Activated CD4-positive, alpha-beta T cell treated with anti-CD3 and anti-CD28 coated beads, Interleukin-2, amount 10 ng/mL, durations not matched to agents 24 days and 14 days (primary cell): ENCODE measurements around the gene AGBL4. TPM values are rescaled to one million over a fixed set of nuclear protein-coding genes. Genes with fewer than 3 reads are reported as not detected.

Source experiments
- DNase-seq: peaks from one replicate; pipeline ENCODE4 v3.0.0; 2022
- H3K27ac Mint-ChIP-seq: one replicate; pipeline ENCODE4 v1.8.0; 2022; ENCODE audit warnings: mild to moderate bottlenecking, mixed read lengths
- H3K27me3 Mint-ChIP-seq: one replicate; pipeline ENCODE4 v1.8.0; 2022; ENCODE audit warnings: mixed read lengths
- H3K36me3 Mint-ChIP-seq: one replicate; pipeline ENCODE4 v1.8.0; 2022; ENCODE audit warnings: low read depth, mild to moderate bottlenecking, mixed read lengths
- H3K4me1 Mint-ChIP-seq: one replicate; pipeline ENCODE4 v1.8.0; 2021; ENCODE audit warnings: mixed read lengths
- H3K4me3 Mint-ChIP-seq: one replicate; pipeline ENCODE4 v1.8.0; 2022; ENCODE audit warnings: mild to moderate bottlenecking, moderate library complexity, mixed read lengths
- H3K9me3 Mint-ChIP-seq: one replicate; pipeline ENCODE4 v1.8.0; 2021; ENCODE audit warnings: mixed read lengths
- intact Hi-C: fragments of 100-400 bp; cut with micrococcal nuclease; formaldehyde crosslinking; loops from one replicate; pipeline ENCODE4 v1.15.1; 2023
- total RNA-seq: library from RNA; stranded (reverse); gene quantifications from 2 replicates; pipeline ENCODE4 v1.2.3, GENCODE V29; 2022

AGBL4 gene
- total RNA-seq, 1 donor from 2014 or later = not detected

DNA sequence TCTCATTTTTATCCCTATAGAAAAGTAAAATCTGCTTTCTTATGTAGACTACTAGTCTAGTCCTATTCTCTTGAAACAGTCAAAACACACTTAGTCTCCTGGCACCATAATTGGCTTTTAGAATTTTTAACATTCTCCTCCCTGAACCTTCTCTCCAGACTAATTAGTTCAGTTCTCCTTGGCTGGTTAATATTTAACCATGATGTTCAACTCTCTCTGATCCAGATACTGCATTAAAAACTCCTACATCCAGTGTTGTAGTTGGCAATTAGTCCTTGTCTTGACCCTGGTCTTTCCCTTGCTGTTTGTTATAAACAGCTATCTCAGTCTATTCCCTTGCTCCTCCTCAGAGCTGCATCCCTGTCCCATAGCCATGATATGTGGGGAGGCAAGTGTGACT is 824.2 kb downstream of the AGBL4 start:
- peaks cover 18% of the 10 kb centered on the region for H3K9me3 Mint-ChIP-seq
- no peak for DNase-seq
- intact Hi-C loops = no loop called here
- no peaks in the 10 kb centered on the region for H3K27me3 Mint-ChIP-seq
- no peak overlapping the region for H3K4me3 Mint-ChIP-seq
- H3K36me3 Mint-ChIP-seq = no peaks in the 10 kb centered on the region
- H3K4me1 Mint-ChIP-seq = no peaks in the 10 kb centered on the region
- H3K27ac Mint-ChIP-seq = no peak overlapping the region

DNA sequence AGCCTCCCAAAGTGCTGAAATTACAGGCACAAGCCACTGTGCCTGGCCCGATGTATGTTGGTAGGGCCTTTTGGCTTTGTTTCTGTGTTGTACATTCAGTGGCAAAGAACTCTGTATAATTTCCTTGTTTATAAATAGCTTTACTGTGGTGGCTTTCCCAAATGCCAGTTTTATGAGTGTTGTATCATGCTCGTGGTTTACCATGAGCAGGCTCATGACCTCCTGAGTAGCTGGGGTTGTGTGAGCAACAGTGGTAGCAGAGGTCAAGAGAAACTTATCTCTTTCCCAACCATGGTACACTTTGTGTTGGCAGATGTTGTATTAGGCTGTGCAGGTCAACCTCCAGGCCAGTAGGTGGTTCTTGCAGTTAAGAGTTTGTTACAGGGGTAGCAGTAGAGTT is 826.7 kb downstream of the AGBL4 start:
- Mint-ChIP-seq H3K4me3 (no peak overlapping the region), H3K4me1 (no peaks in the 10 kb centered on the region), H3K36me3 (no peaks in the 10 kb centered on the region), H3K27ac (no peak overlapping the region), H3K27me3 (no peaks in the 10 kb centered on the region), H3K9me3 (peaks cover 13% of the 10 kb centered on the region)
- intact Hi-C loops = no loop called here
- no peak for DNase-seq

DNA sequence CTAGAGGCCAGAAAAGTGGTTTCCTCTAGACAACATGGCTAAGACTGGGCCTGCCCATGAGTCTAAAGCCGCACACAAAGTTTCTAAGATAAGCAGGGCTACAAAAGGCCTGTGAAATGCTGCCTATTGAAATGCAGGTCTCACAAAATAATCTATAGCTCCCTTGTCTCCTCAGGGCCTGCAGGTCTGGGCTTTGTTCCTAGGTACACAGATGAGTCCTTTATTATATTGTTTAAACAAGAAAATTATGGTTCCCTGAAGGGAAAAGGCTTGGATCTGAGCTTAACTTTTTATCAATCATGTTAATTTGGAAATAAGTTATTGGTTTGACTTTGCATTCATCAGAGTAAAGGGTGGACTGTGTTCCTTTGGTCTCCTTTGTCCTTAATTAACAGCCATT is 833.6 kb downstream of the AGBL4 start:
- DNase-seq = no peak
- no peak overlapping the region for H3K27ac Mint-ChIP-seq
- no peak overlapping the region for H3K4me3 Mint-ChIP-seq
- peaks cover 3% of the 10 kb centered on the region for H3K9me3 Mint-ChIP-seq
- H3K4me1 Mint-ChIP-seq = no peaks in the 10 kb centered on the region
- intact Hi-C loops = no loop called here
- H3K36me3 Mint-ChIP-seq = no peaks in the 10 kb centered on the region
- H3K27me3 Mint-ChIP-seq = no peaks in the 10 kb centered on the region

DNA sequence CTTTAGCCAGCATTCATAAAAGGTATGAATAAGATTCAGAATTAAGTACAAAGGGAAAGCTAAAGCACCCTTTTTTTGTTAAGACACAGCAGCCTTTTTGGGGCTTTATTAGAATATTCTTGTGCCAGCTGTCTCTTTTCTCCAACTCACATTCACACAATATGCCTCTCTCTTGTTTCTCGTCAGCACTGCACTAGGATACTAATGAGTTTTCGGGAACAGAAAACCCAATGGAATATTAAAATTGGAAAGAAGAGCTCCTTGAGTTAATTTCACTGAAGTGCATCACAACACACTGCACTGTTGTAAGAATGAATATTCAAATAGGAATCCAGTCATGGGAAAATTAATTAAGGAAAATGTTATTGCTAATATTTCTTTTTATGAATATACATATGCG is 836.7 kb downstream of the AGBL4 start:
- Mint-ChIP-seq H3K4me3 (no peak overlapping the region), H3K4me1 (no peaks in the 10 kb centered on the region), H3K27me3 (no peaks in the 10 kb centered on the region), H3K36me3 (no peaks in the 10 kb centered on the region), H3K9me3 (no peaks in the 10 kb centered on the region), H3K27ac (no peak overlapping the region)
- intact Hi-C loops = no loop called here
- no peak for DNase-seq

DNA sequence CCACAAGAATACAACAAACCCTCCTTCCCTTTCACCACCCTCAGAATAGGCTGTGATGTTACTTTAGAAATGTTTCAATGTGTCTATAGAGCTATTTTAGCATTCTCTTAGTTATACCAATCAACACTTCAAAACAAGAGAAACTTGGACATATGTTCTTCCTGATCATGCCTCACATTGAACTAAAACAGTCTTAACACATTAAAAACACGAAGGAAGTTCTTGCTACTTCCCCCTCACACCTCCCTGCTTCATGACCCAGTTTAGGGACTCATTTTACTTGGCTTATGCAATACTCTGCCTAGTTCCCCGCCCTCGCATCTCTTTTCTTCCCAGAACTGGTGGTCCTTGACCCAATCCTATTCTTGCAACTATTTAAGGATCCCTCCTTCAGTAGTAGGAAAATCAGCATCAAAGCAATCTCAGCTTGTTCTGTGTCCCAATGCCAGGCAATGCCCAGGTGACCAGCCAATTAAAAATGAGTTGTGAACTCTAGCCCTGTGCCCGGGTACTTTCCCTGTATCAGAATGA is 838.2 kb downstream of the AGBL4 start:
- Mint-ChIP-seq H3K4me1 (no peaks in the 10 kb centered on the region), H3K4me3 (no peak overlapping the region), H3K27me3 (no peaks in the 10 kb centered on the region), H3K36me3 (no peaks in the 10 kb centered on the region), H3K27ac (no peak overlapping the region), H3K9me3 (no peaks in the 10 kb centered on the region)
- no peak for DNase-seq
- intact Hi-C loops = no loop called here

DNA sequence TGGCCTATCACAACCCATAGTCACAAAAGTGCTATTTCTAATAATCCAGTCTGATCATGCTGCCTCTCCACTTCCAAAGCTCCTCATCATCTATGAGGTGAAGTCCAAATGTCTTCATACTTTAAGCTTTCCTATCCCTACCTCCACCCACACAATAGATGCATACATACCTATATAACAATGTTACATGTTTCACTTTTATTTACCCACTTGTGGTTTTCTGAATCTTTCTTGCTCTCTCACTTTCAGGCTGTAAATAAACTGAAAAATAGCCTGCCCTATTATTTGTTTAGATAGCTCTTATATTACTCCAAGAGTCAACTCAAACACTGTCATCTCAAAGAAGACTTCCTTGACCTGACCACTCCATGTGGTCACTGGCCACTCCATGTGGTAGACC is 840.3 kb downstream of the AGBL4 start:
- intact Hi-C loops = no loop called here
- DNase-seq = no peak
- no peak overlapping the region for H3K27ac Mint-ChIP-seq
- no peaks in the 10 kb centered on the region for H3K36me3 Mint-ChIP-seq
- no peaks in the 10 kb centered on the region for H3K27me3 Mint-ChIP-seq
- no peaks in the 10 kb centered on the region for H3K4me1 Mint-ChIP-seq
- no peak overlapping the region for H3K4me3 Mint-ChIP-seq
- H3K9me3 Mint-ChIP-seq = no peaks in the 10 kb centered on the region

DNA sequence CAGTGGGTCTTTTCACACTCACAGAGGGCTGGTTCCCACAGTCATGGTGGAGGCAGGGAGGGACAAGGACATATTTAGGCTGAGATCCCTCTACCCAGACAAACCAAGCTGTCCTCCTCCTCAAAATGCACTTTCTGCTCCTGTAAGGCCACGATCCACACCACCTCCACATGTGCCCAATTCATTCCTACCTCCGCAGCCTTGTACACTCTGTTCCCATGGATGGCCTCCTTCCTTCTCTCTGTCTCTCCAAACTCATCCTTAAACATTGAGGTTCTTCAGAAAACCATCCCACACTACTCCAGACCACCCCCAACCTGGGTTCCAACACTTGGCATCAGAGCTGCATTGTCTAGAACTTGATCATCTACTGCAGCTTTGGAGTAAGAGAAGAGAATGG is 842.7 kb downstream of the AGBL4 start:
- Mint-ChIP-seq H3K9me3 (no peaks in the 10 kb centered on the region), H3K4me3 (no peak overlapping the region), H3K27ac (no peak overlapping the region), H3K36me3 (no peaks in the 10 kb centered on the region), H3K27me3 (no peaks in the 10 kb centered on the region), H3K4me1 (no peaks in the 10 kb centered on the region)
- intact Hi-C loops = no loop called here
- DNase-seq = no peak

DNA sequence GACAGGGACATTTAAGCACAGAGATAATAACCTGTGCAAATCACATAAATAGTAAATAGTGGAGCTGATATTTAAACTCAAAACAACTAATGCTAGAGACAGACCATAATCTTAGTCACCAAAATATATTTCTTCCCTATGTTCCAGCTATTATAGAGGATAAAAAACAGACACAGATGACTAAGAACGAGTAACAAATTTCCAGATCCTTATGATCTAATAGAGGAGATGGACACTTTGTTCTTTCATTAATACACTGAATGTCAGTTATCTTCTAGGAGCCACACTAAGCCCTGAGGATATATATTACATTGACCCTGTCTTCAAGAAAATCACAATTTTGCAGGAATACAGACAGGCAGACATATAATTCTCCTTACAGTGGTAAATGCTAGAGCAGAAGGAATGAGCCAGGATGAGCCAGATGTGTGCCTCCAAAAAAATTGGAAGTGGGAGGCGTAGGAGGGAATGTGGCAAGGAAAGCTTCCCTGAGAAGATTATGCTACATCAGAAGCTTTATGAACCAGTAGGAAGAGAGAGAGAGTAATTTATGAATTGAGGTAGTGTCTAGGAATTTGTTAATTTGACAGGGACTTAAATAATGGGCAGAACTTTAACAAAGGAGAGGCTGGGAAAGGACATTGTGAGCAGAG is 851.7 kb downstream of the AGBL4 start:
- Mint-ChIP-seq H3K4me1 (no peaks in the 10 kb centered on the region), H3K36me3 (no peaks in the 10 kb centered on the region), H3K27ac (no peak overlapping the region), H3K4me3 (no peak overlapping the region), H3K9me3 (no peaks in the 10 kb centered on the region), H3K27me3 (no peaks in the 10 kb centered on the region)
- intact Hi-C loops = no loop called here
- DNase-seq = no peak

DNA sequence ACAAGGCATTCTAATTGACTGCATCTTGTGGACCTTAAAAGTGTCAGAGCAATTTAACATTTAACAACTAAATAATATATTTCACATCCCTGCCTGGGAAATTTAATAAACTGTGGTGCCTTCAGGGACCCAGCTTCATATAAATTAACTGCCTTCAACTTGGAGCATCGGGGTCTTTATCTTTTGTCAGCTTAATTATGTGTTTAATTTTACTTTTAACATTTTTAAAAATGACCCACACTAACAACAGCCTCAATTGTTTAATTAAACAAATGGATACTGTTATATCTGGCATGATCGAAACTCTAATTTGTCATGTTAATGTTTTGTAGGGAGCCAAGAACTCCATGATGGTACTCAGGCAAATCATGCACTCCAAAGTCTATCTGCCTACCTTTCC is 857.7 kb downstream of the AGBL4 start:
- no peaks in the 10 kb centered on the region for H3K4me1 Mint-ChIP-seq
- H3K9me3 Mint-ChIP-seq = no peaks in the 10 kb centered on the region
- no peaks in the 10 kb centered on the region for H3K36me3 Mint-ChIP-seq
- no peak for DNase-seq
- intact Hi-C loops = no loop called here
- H3K27ac Mint-ChIP-seq = no peak overlapping the region
- no peak overlapping the region for H3K4me3 Mint-ChIP-seq
- no peaks in the 10 kb centered on the region for H3K27me3 Mint-ChIP-seq

DNA sequence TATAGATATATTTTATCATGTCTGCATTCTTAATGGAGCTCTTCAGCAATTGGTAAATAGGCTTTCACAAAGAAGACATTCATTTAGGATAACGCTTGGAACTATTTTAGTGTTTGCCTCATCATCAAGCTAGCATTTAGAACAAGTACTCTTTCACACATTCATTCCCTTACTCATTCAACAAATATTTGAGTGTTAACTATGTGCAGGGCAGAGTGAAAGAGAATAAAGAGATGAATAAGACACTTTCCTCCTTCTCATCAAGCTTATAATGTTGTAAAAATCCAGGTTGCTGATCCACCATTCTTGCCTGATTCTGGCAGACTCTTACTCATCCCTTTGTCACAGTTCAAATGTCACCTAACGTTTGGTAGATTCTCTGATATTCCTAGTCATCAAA is 860.7 kb downstream of the AGBL4 start:
- no peak overlapping the region for H3K4me3 Mint-ChIP-seq

DNA sequence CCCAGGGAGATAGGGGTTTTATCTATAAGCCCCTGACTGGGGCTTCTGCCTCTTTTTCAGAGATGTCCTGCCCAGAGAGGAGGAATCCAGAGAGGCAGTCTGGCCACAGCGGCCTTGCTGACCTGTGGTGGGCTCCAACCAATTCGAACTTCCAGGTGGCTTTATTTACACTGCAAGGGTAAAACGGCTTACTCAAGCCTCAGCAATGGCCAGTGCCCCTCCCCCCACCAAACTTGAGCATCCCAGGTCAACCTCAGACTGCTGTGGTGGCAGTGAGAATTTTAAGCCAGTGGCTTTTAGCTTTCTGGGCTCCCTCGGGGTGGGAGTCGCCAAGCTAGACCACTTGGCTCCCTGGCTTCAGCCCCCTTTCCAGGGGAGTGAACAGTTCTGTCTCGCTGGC is 863.1 kb downstream of the AGBL4 start:
- intact Hi-C loops = no loop called here
- Mint-ChIP-seq H3K4me1 (no peaks in the 10 kb centered on the region), H3K27me3 (no peaks in the 10 kb centered on the region), H3K4me3 (no peak overlapping the region), H3K9me3 (no peaks in the 10 kb centered on the region), H3K36me3 (no peaks in the 10 kb centered on the region), H3K27ac (no peak overlapping the region)
- DNase-seq = no peak

More for the DNA sequence above, 860.7 kb downstream of the AGBL4 start:
- no peaks in the 10 kb centered on the region for H3K27me3 Mint-ChIP-seq
- no peaks in the 10 kb centered on the region for H3K4me1 Mint-ChIP-seq
- no peaks in the 10 kb centered on the region for H3K36me3 Mint-ChIP-seq
- no peak overlapping the region for H3K27ac Mint-ChIP-seq
- no peaks in the 10 kb centered on the region for H3K9me3 Mint-ChIP-seq
- intact Hi-C loops = no loop called here
- DNase-seq = no peak

DNA sequence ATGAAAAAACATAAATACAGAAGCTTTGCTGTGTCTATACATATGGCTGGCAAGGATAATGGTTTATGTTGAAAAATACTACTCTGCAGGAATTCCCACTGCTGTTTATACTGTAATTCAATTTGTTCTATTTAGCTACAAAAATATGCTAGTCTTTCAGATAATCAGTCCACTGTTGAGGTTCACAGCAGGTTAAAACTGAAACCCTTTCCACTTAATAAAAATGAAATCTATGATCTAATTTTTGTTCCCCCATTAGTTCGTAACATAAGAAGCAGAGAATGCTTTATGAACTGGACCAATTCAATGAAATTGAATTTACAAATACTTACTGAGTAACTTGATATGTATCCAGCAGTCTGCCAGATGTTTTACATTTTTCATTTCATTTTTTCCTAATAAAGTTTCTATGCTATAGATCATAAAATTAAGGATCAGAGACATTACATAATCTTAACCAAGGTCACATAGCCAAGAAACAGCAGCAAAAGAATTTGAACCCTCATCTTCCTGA is 887.0 kb downstream of the AGBL4 start:
- H3K36me3 Mint-ChIP-seq = no peaks in the 10 kb centered on the region
- no peaks in the 10 kb centered on the region for H3K27me3 Mint-ChIP-seq
- no peaks in the 10 kb centered on the region for H3K9me3 Mint-ChIP-seq
- H3K4me1 Mint-ChIP-seq = no peaks in the 10 kb centered on the region
- no peak overlapping the region for H3K27ac Mint-ChIP-seq
- intact Hi-C loops = no loop called here
- H3K4me3 Mint-ChIP-seq = no peak overlapping the region
- DNase-seq = no peak

DNA sequence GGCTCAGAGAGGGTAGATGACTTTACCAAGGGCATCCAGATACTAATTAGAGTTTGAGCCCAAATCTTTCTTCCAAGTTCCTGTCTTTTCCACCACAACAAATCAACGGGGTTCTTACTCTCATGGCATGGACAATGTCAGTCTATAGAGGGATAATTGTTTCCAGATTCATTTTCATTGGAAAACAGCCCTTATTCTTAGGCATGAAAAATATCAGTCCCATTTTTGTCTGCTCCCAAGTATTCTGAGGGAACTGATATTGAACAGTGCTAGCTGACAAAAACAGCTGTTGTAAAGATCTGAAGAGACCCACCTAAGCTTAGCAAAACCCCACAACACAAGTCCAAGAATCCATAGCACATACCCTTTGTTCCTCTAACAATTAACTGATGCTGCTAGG is 898.0 kb downstream of the AGBL4 start:
- H3K4me3 Mint-ChIP-seq = no peak overlapping the region
- no peak overlapping the region for H3K27ac Mint-ChIP-seq
- H3K27me3 Mint-ChIP-seq = no peaks in the 10 kb centered on the region
- DNase-seq = no peak
- H3K36me3 Mint-ChIP-seq = no peaks in the 10 kb centered on the region
- intact Hi-C loops = no loop called here
- no peaks in the 10 kb centered on the region for H3K4me1 Mint-ChIP-seq
- H3K9me3 Mint-ChIP-seq = no peaks in the 10 kb centered on the region

DNA sequence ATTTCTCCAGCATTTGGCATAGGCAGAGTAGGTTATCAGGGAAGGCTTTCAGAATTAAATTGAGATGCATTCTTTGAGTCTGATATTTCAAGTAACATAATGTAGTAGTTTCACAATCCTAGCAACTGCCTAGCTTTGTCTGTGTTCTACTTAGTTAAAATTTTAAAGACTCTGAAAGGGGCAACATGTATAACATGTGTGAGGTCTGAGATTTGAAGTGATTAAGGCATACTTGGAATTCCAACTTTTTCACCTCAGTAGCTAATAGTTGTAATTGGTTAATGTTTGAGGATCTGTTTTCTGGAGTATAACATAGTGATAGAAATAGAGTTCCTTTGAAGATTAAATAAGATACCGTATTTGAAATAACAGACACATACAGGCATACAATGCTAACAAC is 911.8 kb downstream of the AGBL4 start:
- Mint-ChIP-seq H3K4me1 (no peaks in the 10 kb centered on the region), H3K9me3 (no peaks in the 10 kb centered on the region), H3K4me3 (no peak overlapping the region), H3K36me3 (no peaks in the 10 kb centered on the region), H3K27me3 (no peaks in the 10 kb centered on the region), H3K27ac (no peak overlapping the region)
- DNase-seq = no peak
- intact Hi-C loops = no loop called here

DNA sequence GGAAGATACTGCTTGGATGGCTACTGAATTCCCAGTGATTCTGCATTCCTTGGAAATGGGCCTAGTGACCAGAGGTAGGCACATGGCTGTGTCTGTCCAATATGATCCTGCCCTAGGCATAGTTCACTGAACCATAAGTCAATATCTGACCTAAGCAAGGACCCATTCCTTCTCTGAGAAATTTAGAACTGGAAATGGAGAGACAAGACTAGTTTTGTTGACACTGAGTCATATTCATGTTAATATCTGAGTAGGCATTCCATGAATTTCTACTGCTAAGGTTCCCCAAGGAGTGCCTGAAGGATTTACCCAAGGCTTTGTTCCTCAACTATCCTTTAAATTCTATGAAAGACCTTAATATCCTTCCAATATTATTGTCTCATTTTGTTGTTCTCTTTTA is 917.3 kb downstream of the AGBL4 start:
- DNase-seq = no peak
- H3K4me3 Mint-ChIP-seq = no peak overlapping the region
- no peak overlapping the region for H3K27ac Mint-ChIP-seq
- no peaks in the 10 kb centered on the region for H3K4me1 Mint-ChIP-seq
- no peaks in the 10 kb centered on the region for H3K36me3 Mint-ChIP-seq
- no peaks in the 10 kb centered on the region for H3K9me3 Mint-ChIP-seq
- no peaks in the 10 kb centered on the region for H3K27me3 Mint-ChIP-seq
- intact Hi-C loops = no loop called here
